IPS-15b (cell line): ENCODE data around the gene TRPV4.
A peak's percentile ranks its signal among the peaks of the same experiment; 100 is the strongest.

ENCODE experiments used
- H3K27me3 ChIP-seq: one replicate; pipeline ENCODE4 v1.6.1; 2013; ENCODE audit warnings: low read length; ENCODE audit not compliant: control insufficient read depth, insufficient read depth
- H3K36me3 ChIP-seq: one replicate; pipeline ENCODE4 v1.6.1; 2013; ENCODE audit warnings: low read length; ENCODE audit not compliant: control insufficient read depth, insufficient read depth
- H3K4me1 ChIP-seq: one replicate; pipeline ENCODE4 v1.6.1; 2013; ENCODE audit warnings: mild to moderate bottlenecking, low read length; ENCODE audit not compliant: control insufficient read depth, insufficient read depth
- H3K4me3 ChIP-seq: one replicate; pipeline ENCODE4 v1.5.1; 2013; ENCODE audit warnings: low read depth, low read length
- H3K9ac ChIP-seq: one replicate; pipeline ENCODE4 v1.6.1; 2013; ENCODE audit warnings: low read depth, mild to moderate bottlenecking, low read length
- H3K9me3 ChIP-seq: one replicate; pipeline ENCODE4 v1.6.1; 2013; ENCODE audit warnings: mild to moderate bottlenecking, low read length; ENCODE audit not compliant: control insufficient read depth, insufficient read depth

Gene TRPV4

GRCh38 chr12:109833307-109834189 is at the start of gene TRPV4:
TRPV4 (minus strand) TSS chr12:109833398; CDS start chr12:109814796, 18,602 bp downstream.
- no peaks in the 10 kb centered on the region for H3K4me1 ChIP-seq
- H3K9me3 ChIP-seq: no peaks in the 10 kb centered on the region
- H3K4me3 ChIP-seq: peak within 1 kb of the TSS; percentile 56
- no peaks in the 10 kb centered on the region for H3K36me3 ChIP-seq
- no peaks in the 10 kb centered on the region for H3K27me3 ChIP-seq
- H3K9ac ChIP-seq: peak within 1 kb of the TSS; percentile 60

GRCh38 chr12:109881752-109882151 is 48.6 kb upstream of the TRPV4 start:
- Histone ChIP-seq H3K9ac (no peak overlapping the region), H3K4me3 (no peak overlapping the region), H3K27me3 (peaks cover 6% of the 10 kb centered on the region), H3K9me3 (no peaks in the 10 kb centered on the region), H3K4me1 (peaks cover 13% of the 10 kb centered on the region), H3K36me3 (no peaks in the 10 kb centered on the region)

- Histone ChIP-seq H3K4me3 (peak overlapping the region; percentile 87), H3K9ac (peak overlapping the region; percentile 54), H3K4me1 (peaks cover 13% of the 10 kb centered on the region), H3K27me3 (peaks cover 6% of the 10 kb centered on the region), H3K9me3 (no peaks in the 10 kb centered on the region), H3K36me3 (no peaks in the 10 kb centered on the region)
Measured at GRCh38 chr12:109880938-109881337, 47.7 kb upstream of the TRPV4 start.

- peaks cover 6% of the 10 kb centered on the region for H3K27me3 ChIP-seq
- H3K36me3 ChIP-seq: no peaks in the 10 kb centered on the region
- H3K9ac ChIP-seq: peak within 1 kb of the TSS; percentile 54
- H3K9me3 ChIP-seq: no peaks in the 10 kb centered on the region
- H3K4me3 ChIP-seq: peak within 1 kb of the TSS; percentile 94
- peaks cover 13% of the 10 kb centered on the region for H3K4me1 ChIP-seq
Measured at GRCh38 chr12:109880043-109880931, 47.1 kb upstream of the TRPV4 start, which contains the start of gene GLTP. GLTP (minus strand) TSS chr12:109880541; CDS start chr12:109880374, 167 bp downstream.

- no peaks in the 10 kb centered on the region for H3K9me3 ChIP-seq
- peak overlapping the region; percentile 54 for H3K9ac ChIP-seq
- no peaks in the 10 kb centered on the region for H3K36me3 ChIP-seq
- peak overlapping the region; percentile 94 for H3K4me3 ChIP-seq
- H3K4me1 ChIP-seq: peaks cover 13% of the 10 kb centered on the region
- peaks cover 6% of the 10 kb centered on the region for H3K27me3 ChIP-seq
Measured at GRCh38 chr12:109879351-109880042, 46.3 kb upstream of the TRPV4 start.

- H3K4me1 ChIP-seq: peaks cover 13% of the 10 kb centered on the region
- peaks cover 6% of the 10 kb centered on the region for H3K27me3 ChIP-seq
- H3K36me3 ChIP-seq: no peaks in the 10 kb centered on the region
- no peaks in the 10 kb centered on the region for H3K9me3 ChIP-seq
- no peak overlapping the region for H3K9ac ChIP-seq
- H3K4me3 ChIP-seq: peak overlapping the region; percentile 94
Measured at GRCh38 chr12:109878749-109879148, 45.6 kb upstream of the TRPV4 start.

GRCh38 chr12:109878247-109878625 is 45.0 kb upstream of the TRPV4 start:
- H3K27me3 ChIP-seq: peaks cover 6% of the 10 kb centered on the region
- peaks cover 13% of the 10 kb centered on the region for H3K4me1 ChIP-seq
- no peaks in the 10 kb centered on the region for H3K9me3 ChIP-seq
- no peak overlapping the region for H3K9ac ChIP-seq
- no peak overlapping the region for H3K4me3 ChIP-seq
- no peaks in the 10 kb centered on the region for H3K36me3 ChIP-seq

GRCh38 chr12:109877504-109878246 is 44.5 kb upstream of the TRPV4 start:
- H3K27me3 ChIP-seq: peaks cover 6% of the 10 kb centered on the region
- H3K4me1 ChIP-seq: peaks cover 13% of the 10 kb centered on the region
- peaks cover 1% of the 10 kb centered on the region for H3K36me3 ChIP-seq
- no peak overlapping the region for H3K4me3 ChIP-seq
- H3K9ac ChIP-seq: no peak overlapping the region
- no peaks in the 10 kb centered on the region for H3K9me3 ChIP-seq

GRCh38 chr12:109876406-109876805 is 43.2 kb upstream of the TRPV4 start:
- Histone ChIP-seq H3K27me3 (peaks cover 6% of the 10 kb centered on the region), H3K36me3 (peaks cover 2% of the 10 kb centered on the region), H3K4me1 (peaks cover 15% of the 10 kb centered on the region), H3K9ac (no peak overlapping the region), H3K9me3 (no peaks in the 10 kb centered on the region), H3K4me3 (no peak overlapping the region)

GRCh38 chr12:109875572-109876131 is 42.5 kb upstream of the TRPV4 start:
- no peak overlapping the region for H3K9ac ChIP-seq

More at GRCh38 chr12:109875572-109876131, 42.5 kb upstream of the TRPV4 start:
- H3K4me3 ChIP-seq: no peak overlapping the region
- H3K9me3 ChIP-seq: no peaks in the 10 kb centered on the region
- H3K27me3 ChIP-seq: peaks cover 6% of the 10 kb centered on the region
- peaks cover 10% of the 10 kb centered on the region for H3K4me1 ChIP-seq
- H3K36me3 ChIP-seq: peaks cover 2% of the 10 kb centered on the region
